Body of pancreas (tissue), 4 donors: ENCODE data around the gene KLHL36. TPM values are rescaled to one million over a fixed set of nuclear protein-coding genes. Genes with fewer than 3 reads are reported as not detected.
"Not testable (repeated sequence)": the region's sequence is repeated elsewhere in the genome, so short reads cannot be mapped to it uniquely, and the experiment has no call there.

ENCODE experiments used
- ATAC-seq: fragments of 150-250 bp; one replicate; pipeline ENCODE4 v1.9.1; 2016
- DNase-seq, 4 donors: peaks; one replicate each; pipeline ENCODE4 v3.0.0-alpha.2; 2019
- H3K27ac ChIP-seq, 4 donors: fragments of 200-600 bp; sonication (generic); 1 replicate in 3 of 4; 2 replicates in 1 of 4; pipeline versions ENCODE4 v1.5.1 to v1.6.1; 2016 to 2019; ENCODE audit warnings: mild to moderate bottlenecking in 1 of 4, mixed read lengths in 1 of 4, moderate library complexity in 1 of 4
- H3K27me3 ChIP-seq, 2 donors: fragments of 200-600 bp; sonication (generic); one replicate each; pipeline ENCODE4 v1.6.0; 2016; ENCODE audit warnings: mild to moderate bottlenecking in 1 of 2
- H3K36me3 ChIP-seq, 2 donors: fragments of 200-600 bp; sonication (generic); replicated peaks in 1 of 2; 2 replicates each; pipeline ENCODE4 v1.5.1; 2016; ENCODE audit warnings: low read depth in 2 of 2; ENCODE audit not compliant: insufficient read depth in 1 of 2
- H3K4me1 ChIP-seq: fragments of 200-600 bp; sonication (generic); one replicate; pipeline ENCODE4 v1.6.0; 2016
- H3K4me3 ChIP-seq, 2 donors: fragments of 200-600 bp; sonication (generic); 1 replicate in 1 of 2; 2 replicates in 1 of 2; pipeline ENCODE4 v1.5.1; 2016 to 2019
- H3K9me3 ChIP-seq, 3 donors: fragments of 200-600 bp; sonication (generic); 1 replicate in 2 of 3; 2 replicates in 1 of 3; pipeline ENCODE4 v1.5.1; 2016
- POLR2A ChIP-seq, 3 donors: fragments of 450-650 bp; IDR thresholded peaks; one replicate each; pipeline ENCODE4 v1.6.1; 2016; ENCODE audit warnings: antibody characterized with exemption in 3 of 3, mild to moderate bottlenecking in 2 of 3
- WGBS, 2 donors: methylation state at CpG; one replicate each; pipeline ENCODE4 v1.1.5; 2017; 5-methylcytosine and 5-hydroxymethylcytosine counted together
- intact Hi-C: fragments of 100-400 bp; cut with DNase I; formaldehyde crosslinking; loops from one replicate; pipeline ENCODE4 v1.15.1; 2023
- total RNA-seq, 2 donors: library from RNA; depleted of rRNA; stranded (reverse); fragments of >200 nt; gene quantifications; one replicate each; pipeline ENCODE4 v1.1.0, GENCODE V29; 2016
- TF ChIP-seq, protein P1 (sequence below), 7 experiments: fragments of 450-650 bp in 4 of 7; fragments of 200-600 bp in 3 of 7; sonication (generic) in 3 of 7; IDR thresholded peaks; one replicate each; pipeline ENCODE4 v1.5.1; 2016 to 2019; ENCODE audit warnings: antibody characterized with exemption in 7 of 7

Gene KLHL36
- total RNA-seq, 2 donors from 2014 or later: 39.7 to 50.8 TPM

DNA sequence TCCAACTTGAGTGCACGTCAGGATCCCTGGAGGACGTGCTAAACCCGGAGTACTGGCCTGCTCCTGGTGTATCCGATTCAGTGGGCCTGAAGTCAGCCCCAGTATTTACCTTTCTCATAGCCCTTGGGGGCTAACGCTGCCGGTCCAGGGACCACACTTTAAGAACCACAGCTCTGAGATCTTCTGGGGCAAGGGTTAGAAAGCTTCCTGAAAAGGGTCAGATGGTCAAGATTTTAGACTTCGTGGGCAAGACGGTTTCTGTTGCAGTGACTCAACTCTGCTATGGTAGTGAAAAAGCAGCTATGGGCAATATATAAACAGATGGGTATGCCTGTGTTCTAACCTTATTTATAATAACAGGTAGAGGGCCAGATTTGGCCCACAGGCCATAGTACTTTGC lies 36.9 kb downstream of the KLHL36 start:
- no peaks in the 10 kb centered on the region for H3K27me3 ChIP-seq
- no peaks in the 10 kb centered on the region for H3K4me1 ChIP-seq
- no peaks in the 10 kb centered on the region for H3K9me3 ChIP-seq
- no peak for ATAC-seq
- 73 to 78% methylated on average over 7 to 8 of the region's 8 CpGs for WGBS, 2 donors
- H3K4me3 ChIP-seq: no peak overlapping the region
- H3K27ac ChIP-seq: no peak overlapping the region
- intact Hi-C loops: no loop called here
- no peak for DNase-seq
- H3K36me3 ChIP-seq: no peaks in the 10 kb centered on the region
- TF ChIP-seq POLR2A (IDR thresholded peaks at IDR 0.05): no peak
- TF ChIP-seq, protein P1, sequence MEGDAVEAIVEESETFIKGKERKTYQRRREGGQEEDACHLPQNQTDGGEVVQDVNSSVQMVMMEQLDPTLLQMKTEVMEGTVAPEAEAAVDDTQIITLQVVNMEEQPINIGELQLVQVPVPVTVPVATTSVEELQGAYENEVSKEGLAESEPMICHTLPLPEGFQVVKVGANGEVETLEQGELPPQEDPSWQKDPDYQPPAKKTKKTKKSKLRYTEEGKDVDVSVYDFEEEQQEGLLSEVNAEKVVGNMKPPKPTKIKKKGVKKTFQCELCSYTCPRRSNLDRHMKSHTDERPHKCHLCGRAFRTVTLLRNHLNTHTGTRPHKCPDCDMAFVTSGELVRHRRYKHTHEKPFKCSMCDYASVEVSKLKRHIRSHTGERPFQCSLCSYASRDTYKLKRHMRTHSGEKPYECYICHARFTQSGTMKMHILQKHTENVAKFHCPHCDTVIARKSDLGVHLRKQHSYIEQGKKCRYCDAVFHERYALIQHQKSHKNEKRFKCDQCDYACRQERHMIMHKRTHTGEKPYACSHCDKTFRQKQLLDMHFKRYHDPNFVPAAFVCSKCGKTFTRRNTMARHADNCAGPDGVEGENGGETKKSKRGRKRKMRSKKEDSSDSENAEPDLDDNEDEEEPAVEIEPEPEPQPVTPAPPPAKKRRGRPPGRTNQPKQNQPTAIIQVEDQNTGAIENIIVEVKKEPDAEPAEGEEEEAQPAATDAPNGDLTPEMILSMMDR (IDR thresholded peaks at IDR 0.05): no peak

DNA sequence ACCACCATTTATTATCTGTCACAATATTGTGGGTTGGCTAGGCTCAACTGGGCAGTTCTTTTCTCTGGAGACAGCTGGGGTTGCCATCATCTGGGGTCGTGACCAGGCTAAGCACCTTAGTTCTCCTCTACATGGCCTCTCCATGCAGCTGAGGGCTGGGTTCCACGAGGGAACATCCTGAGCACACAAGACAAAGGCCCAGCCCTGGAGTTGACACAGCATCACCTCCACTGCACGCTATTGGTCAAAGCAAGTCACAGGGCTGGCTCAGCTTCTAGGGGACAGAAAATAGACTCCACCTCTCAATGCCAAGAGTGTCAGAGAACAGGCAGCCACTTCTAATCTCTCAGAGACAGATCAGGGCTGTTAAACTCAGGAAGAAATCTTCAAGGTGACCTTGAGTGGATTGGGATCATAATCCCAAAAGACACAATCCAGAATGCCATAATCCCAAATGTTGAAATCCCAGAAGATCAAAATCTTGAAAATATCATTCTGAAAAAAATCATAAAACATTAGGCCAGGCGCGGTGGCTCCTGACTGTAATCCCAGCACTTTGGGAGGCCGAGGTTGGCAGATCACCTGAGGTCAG lies 38.5 kb downstream of the KLHL36 start:
- no peaks in the 10 kb centered on the region for H3K27me3 ChIP-seq
- no peak overlapping the region for H3K27ac ChIP-seq
- H3K9me3 ChIP-seq: no peaks in the 10 kb centered on the region
- intact Hi-C loops: no loop called here
- DNase-seq (no peak), ATAC-seq (no peak)
- no peaks in the 10 kb centered on the region for H3K36me3 ChIP-seq
- TF ChIP-seq, protein P1 (IDR thresholded peaks at IDR 0.05): no peak
- TF ChIP-seq POLR2A (IDR thresholded peaks at IDR 0.05): no peak
- H3K4me3 ChIP-seq: no peak overlapping the region
- 74 to 81% methylated on average over 6 of the region's 6 CpGs for WGBS, 2 donors
- peaks cover 8% of the 10 kb centered on the region for H3K4me1 ChIP-seq

DNA sequence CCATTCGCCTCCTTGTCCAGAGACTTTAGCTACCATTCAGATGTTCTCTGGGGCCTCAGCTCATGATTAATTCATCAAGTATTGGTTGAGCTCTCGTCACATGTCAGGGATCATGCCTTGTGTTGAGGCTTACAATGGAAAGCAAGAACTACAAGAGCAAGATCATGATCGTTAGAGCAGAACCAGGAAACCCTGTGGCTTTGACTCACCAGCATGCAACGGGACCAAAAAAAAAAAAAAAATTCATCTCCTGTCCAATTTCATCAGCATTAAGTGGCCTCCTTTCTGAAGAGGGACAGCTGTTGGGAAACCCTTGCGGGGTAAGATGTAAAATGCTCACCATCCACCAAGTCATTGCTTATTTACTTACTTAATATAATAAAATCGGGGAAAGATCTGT lies 39.4 kb downstream of the KLHL36 start:
- intact Hi-C loops: no loop called here
- ATAC-seq: no peak
- 84 to 86% methylated on average over 6 of the region's 6 CpGs for WGBS, 2 donors
- H3K4me3 ChIP-seq: no peak overlapping the region
- H3K4me1 ChIP-seq: peaks cover 9% of the 10 kb centered on the region
- H3K27ac ChIP-seq: no peak overlapping the region
- DNase-seq: no peak
- H3K36me3 ChIP-seq: no peaks in the 10 kb centered on the region
- no peaks in the 10 kb centered on the region for H3K27me3 ChIP-seq
- TF ChIP-seq, protein P1 (IDR thresholded peaks at IDR 0.05): no peak
- no peak for TF ChIP-seq POLR2A (IDR thresholded peaks at IDR 0.05)
- no peaks in the 10 kb centered on the region for H3K9me3 ChIP-seq

DNA sequence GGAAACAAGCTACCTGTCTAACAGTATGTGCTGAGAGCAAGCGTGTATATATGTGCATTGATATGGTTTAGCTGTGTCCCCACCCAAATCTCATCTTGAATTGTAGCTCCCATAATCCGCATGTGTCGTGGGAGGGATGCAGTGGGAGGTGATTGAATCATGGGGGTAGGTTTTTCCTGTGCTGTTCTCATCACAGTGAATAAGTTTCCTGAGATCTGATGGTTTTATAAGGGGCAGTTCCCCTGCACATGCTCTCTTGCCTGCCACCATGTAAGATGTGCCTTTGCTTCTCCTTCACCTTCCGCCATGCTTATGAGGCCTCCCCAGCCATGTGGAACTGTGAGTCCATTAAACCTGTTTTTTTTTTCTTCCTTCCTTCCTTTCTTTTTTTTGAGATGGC lies 39.9 kb downstream of the KLHL36 start:
- H3K27ac ChIP-seq, DNase-seq, intact Hi-C loops, H3K4me3 ChIP-seq, H3K9me3 ChIP-seq, H3K4me1 ChIP-seq, ATAC-seq, H3K27me3 ChIP-seq, H3K36me3 ChIP-seq: not testable (repeated sequence)
- 97 to 98% methylated on average over 4 of the region's 4 CpGs for WGBS, 2 donors

DNA sequence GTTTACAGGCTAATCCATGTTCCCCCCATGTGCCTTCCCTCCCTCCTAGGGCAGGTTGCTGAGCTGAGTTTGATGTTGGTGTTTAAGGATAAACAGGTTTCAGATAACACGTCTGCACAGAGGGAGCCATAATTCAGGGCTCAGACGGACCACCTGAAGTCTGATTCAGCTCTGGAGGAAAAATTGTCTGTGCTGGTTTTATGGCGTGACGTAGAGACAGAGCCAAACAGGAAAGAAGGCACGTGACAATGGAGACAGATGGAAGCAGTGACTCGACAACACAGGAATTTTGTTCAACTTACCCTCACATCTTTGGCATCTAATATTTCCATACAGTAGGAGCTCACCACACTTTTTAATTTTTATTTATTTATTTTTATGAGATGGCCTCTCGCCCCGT lies 40.8 kb downstream of the KLHL36 start:
- H3K27me3 ChIP-seq: no peaks in the 10 kb centered on the region
- no peak overlapping the region for H3K27ac ChIP-seq
- H3K4me1 ChIP-seq: peaks cover 9% of the 10 kb centered on the region
- WGBS, 2 donors: 54 to 81% methylated on average over 8 of the region's 8 CpGs
- intact Hi-C loops: no loop called here
- no peaks in the 10 kb centered on the region for H3K36me3 ChIP-seq
- no peak overlapping the region for H3K4me3 ChIP-seq
- TF ChIP-seq POLR2A (IDR thresholded peaks at IDR 0.05): no peak
- TF ChIP-seq, protein P1 (IDR thresholded peaks at IDR 0.05): no peak
- DNase-seq (no peak), ATAC-seq (no peak)
- no peaks in the 10 kb centered on the region for H3K9me3 ChIP-seq
